Astrocyte (in vitro differentiated cells and primary cell): ENCODE data around the gene OSBPL9. TPM values are rescaled to one million over a fixed set of nuclear protein-coding genes. Genes with fewer than 3 reads are reported as not detected.
"Not testable (repeated sequence)": the region's sequence is repeated elsewhere in the genome, so short reads cannot be mapped to it uniquely, and the experiment has no call there.

Experiments used
- DNase-seq: peaks from one replicate; pipeline ENCODE4 v3.0.0-alpha.2; 2010; ENCODE audit warnings: low read depth
- FAIRE-seq: peaks from 2 replicates; lab custom pipeline; 2011; peaks lifted over from hg19 to GRCh38; lab: Jason Lieb, UNC
- H2AFZ ChIP-seq: 2 replicates; pipeline ENCODE4 v1.6.0; 2012; ENCODE audit warnings: low read depth, low read length, inconsistent platforms
- H3K27ac ChIP-seq: 2 replicates; pipeline ENCODE4 v1.5.1; 2011; ENCODE audit warnings: low read depth, low read length, inconsistent platforms
- H3K27me3 ChIP-seq: 2 replicates; pipeline ENCODE4 v1.6.0; 2011; ENCODE audit warnings: low read length, inconsistent platforms; ENCODE audit not compliant: insufficient read depth
- H3K36me3 ChIP-seq: 2 replicates; pipeline ENCODE4 v1.5.1; 2011; ENCODE audit warnings: low read length, inconsistent platforms; ENCODE audit not compliant: insufficient read depth
- H3K4me1 ChIP-seq: 2 replicates; pipeline ENCODE4 v1.5.1; 2011; ENCODE audit warnings: low read length, inconsistent platforms; ENCODE audit not compliant: insufficient read depth
- H3K4me2 ChIP-seq: 2 replicates; pipeline ENCODE4 v1.6.0; 2012; ENCODE audit warnings: low read length, inconsistent platforms
- H3K4me3 ChIP-seq: 2 replicates; pipeline ENCODE4 v1.5.1; 2011; ENCODE audit warnings: low read depth, mild to moderate bottlenecking, low read length, inconsistent platforms; ENCODE audit not compliant: insufficient read depth
- H3K79me2 ChIP-seq: 2 replicates; pipeline ENCODE4 v1.6.0; 2012; ENCODE audit warnings: mild to moderate bottlenecking, low read length, inconsistent platforms; ENCODE audit not compliant: insufficient read depth
- H3K9ac ChIP-seq: 2 replicates; pipeline ENCODE4 v1.6.0; 2012; ENCODE audit warnings: mild to moderate bottlenecking, low read length, inconsistent platforms
- H3K9me3 ChIP-seq: 2 replicates; pipeline ENCODE4 v1.5.1; 2012; ENCODE audit warnings: low read depth, mild to moderate bottlenecking, low read length, inconsistent platforms; ENCODE audit not compliant: insufficient read depth
- H4K20me1 ChIP-seq: 2 replicates; pipeline ENCODE4 v1.6.0; 2012; ENCODE audit warnings: low read length, inconsistent platforms; ENCODE audit not compliant: insufficient read depth
- H3K27ac Mint-ChIP-seq: one replicate; pipeline ENCODE4 v1.8.0; 2021; ENCODE audit warnings: mild to moderate bottlenecking, mixed read lengths; ENCODE audit not compliant: unreplicated experiment
- H3K27me3 Mint-ChIP-seq: one replicate; pipeline ENCODE4 v1.8.0; 2021; ENCODE audit warnings: low read depth, mixed read lengths; ENCODE audit not compliant: unreplicated experiment
- H3K36me3 Mint-ChIP-seq: one replicate; pipeline ENCODE4 v1.8.0; 2021; ENCODE audit warnings: low read depth, mixed read lengths; ENCODE audit not compliant: unreplicated experiment
- H3K4me1 Mint-ChIP-seq: one replicate; pipeline ENCODE4 v1.8.0; 2021; ENCODE audit warnings: low read depth, mixed read lengths; ENCODE audit not compliant: unreplicated experiment
- H3K4me3 Mint-ChIP-seq: one replicate; pipeline ENCODE4 v1.8.0; 2021; ENCODE audit warnings: mild to moderate bottlenecking, moderate library complexity, mixed read lengths; ENCODE audit not compliant: unreplicated experiment
- H3K9me3 Mint-ChIP-seq: one replicate; pipeline ENCODE4 v1.8.0; 2021; ENCODE audit warnings: mild to moderate bottlenecking, mixed read lengths; ENCODE audit not compliant: unreplicated experiment
- CTCF ChIP-seq: IDR thresholded peaks from 2 replicates; pipeline ENCODE4 v1.5.1; 2011; ENCODE audit warnings: low read depth, mild to moderate bottlenecking, inconsistent platforms, low read length, moderate library complexity; ENCODE audit not compliant: insufficient read depth
- EZH2 ChIP-seq: IDR thresholded peaks from 2 replicates; pipeline ENCODE4 v1.6.1; 2012; ENCODE audit warnings: mild to moderate bottlenecking, low read length, inconsistent platforms; ENCODE audit not compliant: insufficient read depth
- total RNA-seq: library from RNA; stranded (reverse); gene quantifications from 2 replicates; pipeline ENCODE4 v1.2.1, GENCODE V29; 2021

Gene OSBPL9
- total RNA-seq, 1 donor from 2014 or later, result 117 TPM

GRCh38 chr1:51697166-51697565 is 80.3 kb downstream of the OSBPL9 start:
- Mint-ChIP-seq H3K4me3 (no peak overlapping the region), H3K9me3 (no peaks in the 10 kb centered on the region), H3K27me3 (no peaks in the 10 kb centered on the region), H3K27ac (no peak overlapping the region), H3K4me1 (peaks cover 24% of the 10 kb centered on the region), H3K36me3 (no peaks in the 10 kb centered on the region)
- Histone ChIP-seq H4K20me1 (no peaks in the 10 kb centered on the region), H3K9ac (no peak overlapping the region), H3K4me3 (no peak overlapping the region), H3K4me1 (peaks cover 17% of the 10 kb centered on the region), H3K9me3 (no peaks in the 10 kb centered on the region), H3K4me2 (no peak overlapping the region), H3K79me2 (peaks cover 30% of the 10 kb centered on the region), H3K27ac (no peak overlapping the region), H3K36me3 (no peaks in the 10 kb centered on the region), H2AFZ (no peak overlapping the region), H3K27me3 (no peaks in the 10 kb centered on the region)
- DNase-seq (peak; percentile 75), FAIRE-seq (no peak)
- TF ChIP-seq EZH2 (no peak), CTCF (no peak)

GRCh38 chr1:51699391-51699790 is 82.5 kb downstream of the OSBPL9 start:
- no peak for FAIRE-seq
- H3K27me3 Mint-ChIP-seq, result no peaks in the 10 kb centered on the region
- H3K4me1 Mint-ChIP-seq, result peaks cover 16% of the 10 kb centered on the region
- no peak overlapping the region for H3K9ac ChIP-seq
- no peaks in the 10 kb centered on the region for H3K27me3 ChIP-seq
- no peak overlapping the region for H3K27ac Mint-ChIP-seq
- H2AFZ ChIP-seq, result no peak overlapping the region
- peaks cover 30% of the 10 kb centered on the region for H3K79me2 ChIP-seq
- H3K4me3 Mint-ChIP-seq, result no peak overlapping the region
- no peaks in the 10 kb centered on the region for H3K4me1 ChIP-seq
- no peak overlapping the region for H3K27ac ChIP-seq
- H3K4me2 ChIP-seq, result no peak overlapping the region
- no peak overlapping the region for H3K4me3 ChIP-seq
- H4K20me1 ChIP-seq, result no peaks in the 10 kb centered on the region
- DNase-seq, result no peak
- no peaks in the 10 kb centered on the region for H3K9me3 ChIP-seq
- H3K36me3 ChIP-seq, result no peaks in the 10 kb centered on the region
- H3K9me3 Mint-ChIP-seq, result no peaks in the 10 kb centered on the region
- H3K36me3 Mint-ChIP-seq, result no peaks in the 10 kb centered on the region
- TF ChIP-seq CTCF, result no peak
- TF ChIP-seq EZH2, result no peak

GRCh38 chr1:51701782-51702181 is 84.9 kb downstream of the OSBPL9 start:
- H3K4me3 Mint-ChIP-seq, H4K20me1 ChIP-seq, H3K36me3 Mint-ChIP-seq, H3K36me3 ChIP-seq, H3K27me3 Mint-ChIP-seq, H3K9me3 ChIP-seq, DNase-seq, H3K27ac ChIP-seq, H3K4me3 ChIP-seq, H3K27me3 ChIP-seq, H3K4me1 ChIP-seq, H2AFZ ChIP-seq, H3K4me2 ChIP-seq, H3K27ac Mint-ChIP-seq, H3K9me3 Mint-ChIP-seq, FAIRE-seq, H3K9ac ChIP-seq: not testable (repeated sequence)
- H3K4me1 Mint-ChIP-seq, result peaks cover 13% of the 10 kb centered on the region
- H3K79me2 ChIP-seq, result peaks cover 21% of the 10 kb centered on the region

- H3K27me3 ChIP-seq, H3K4me1 ChIP-seq, H3K4me2 ChIP-seq, H3K36me3 Mint-ChIP-seq, H3K9me3 Mint-ChIP-seq, H3K4me3 Mint-ChIP-seq, H3K9me3 ChIP-seq, H3K27ac ChIP-seq, FAIRE-seq, H3K27ac Mint-ChIP-seq, DNase-seq, H3K9ac ChIP-seq, H3K27me3 Mint-ChIP-seq, H2AFZ ChIP-seq, H3K36me3 ChIP-seq, H3K4me3 ChIP-seq: not testable (repeated sequence)
- H3K4me1 Mint-ChIP-seq, result peaks cover 13% of the 10 kb centered on the region
- Histone ChIP-seq H3K79me2 (peaks cover 25% of the 10 kb centered on the region), H4K20me1 (peaks cover 10% of the 10 kb centered on the region)
Measured at GRCh38 chr1:51702220-51702619, 85.3 kb downstream of the OSBPL9 start.
